ENCODE measurements around the gene R3HDM2. TPM values are rescaled to one million over a fixed set of nuclear protein-coding genes. Genes with fewer than 3 reads are reported as not detected.
A peak's percentile ranks its signal among the peaks of the same experiment; 100 is the strongest.
"Not testable (repeated sequence)": the region's sequence is repeated elsewhere in the genome, so short reads cannot be mapped to it uniquely, and the experiment has no call there.

Gene R3HDM2
- polyA plus RNA-seq, 6 donors from 2014 or later, result 2.9 to 20.4 (median 10.2) TPM

GRCh38 chr12:57296291-57296690, 134.6 kb downstream of the R3HDM2 start:
- no peaks in the 10 kb centered on the region for H3K9me3 Mint-ChIP-seq
- peaks cover 0 to 7% (median 5%) of the 10 kb centered on the region in 3 donors for H3K4me1 Mint-ChIP-seq
- no peak for DNase-seq
- ATAC-seq (ENCODE audit: low read depth in 2 of 2), result no peak
- peaks cover 32 to 56% of the 10 kb centered on the region in 2 donors for H3K36me3 Mint-ChIP-seq
- H3K4me3 Mint-ChIP-seq, result no peak overlapping the region
- peak overlapping the region in 1 of 6 donors; percentile 45 for H3K27ac Mint-ChIP-seq
- no peaks in the 10 kb centered on the region for H3K27me3 Mint-ChIP-seq

DNA sequence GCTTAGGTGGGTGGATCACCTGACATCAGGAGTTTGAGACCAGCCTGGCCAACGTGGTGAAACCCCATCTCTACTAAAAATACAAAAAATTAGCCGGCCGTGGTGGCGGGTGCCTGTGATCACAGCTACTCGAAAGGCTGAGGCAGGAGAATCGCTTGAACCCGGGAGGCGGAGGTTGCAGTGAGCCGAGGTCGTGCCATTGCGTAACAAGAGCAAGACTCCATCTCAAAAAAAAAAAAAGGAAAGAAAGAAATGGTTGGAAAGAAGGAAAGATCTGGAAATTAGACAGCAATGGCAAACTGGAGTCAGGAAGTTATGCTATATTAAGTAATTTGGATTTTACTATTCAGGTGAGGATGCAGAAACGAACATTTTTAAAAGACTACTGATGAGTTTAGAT, 148.8 kb downstream of the R3HDM2 start:
- H3K9me3 Mint-ChIP-seq; H3K4me3 Mint-ChIP-seq; DNase-seq; ATAC-seq (ENCODE audit: low read depth in 2 of 2); H3K27me3 Mint-ChIP-seq: not testable (repeated sequence)
- Mint-ChIP-seq H3K36me3 (peaks cover 14 to 51% of the 10 kb centered on the region in 2 donors), H3K4me1 (peaks cover 19 to 40% (median 23%) of the 10 kb centered on the region in 3 donors), H3K27ac (peak overlapping the region in 2 of 6 donors; percentile 34 to 67)

DNA sequence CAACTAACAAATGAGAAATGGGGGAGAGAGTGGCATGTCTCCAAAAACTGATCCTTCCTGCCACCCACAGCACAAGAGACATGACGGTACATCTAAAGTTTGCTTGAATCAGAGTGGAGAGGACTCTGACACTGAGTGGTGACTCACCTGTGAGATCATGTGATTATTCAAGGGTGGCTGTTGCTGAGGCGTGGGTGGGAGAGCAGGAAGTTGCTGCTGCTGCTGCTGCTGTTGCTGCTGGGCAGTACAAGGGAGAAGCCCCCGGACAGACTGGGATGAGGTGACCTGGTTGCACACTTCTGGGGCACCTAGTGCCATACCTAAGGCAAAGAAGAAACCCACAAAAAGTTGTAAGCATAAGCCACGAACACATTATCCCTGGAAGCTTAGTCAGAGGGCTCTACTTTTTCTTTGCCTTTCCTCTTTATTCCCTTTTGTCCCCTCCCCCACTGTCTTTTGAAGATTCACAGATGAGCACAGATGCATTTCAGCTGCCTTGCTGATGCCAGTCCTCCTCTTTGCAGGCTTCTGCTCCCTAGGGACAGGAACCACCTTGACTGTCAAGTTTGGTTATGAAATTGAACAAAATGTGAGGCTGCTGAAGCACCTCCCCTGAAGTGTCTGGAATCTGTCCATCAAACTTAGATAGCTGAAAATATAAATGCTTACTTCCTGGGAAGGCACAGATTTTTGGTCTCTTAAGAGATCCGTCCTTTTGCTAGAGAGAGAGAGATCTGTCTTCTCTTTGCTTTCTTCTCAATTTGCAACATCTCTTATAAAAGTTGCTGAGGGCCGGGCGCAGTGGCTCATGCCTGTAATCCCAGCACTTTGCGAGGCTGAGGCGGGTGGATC, 150.4 kb downstream of the R3HDM2 start:
- peak; percentile 98 to 99 for ATAC-seq (ENCODE audit: low read depth in 2 of 2)
- Mint-ChIP-seq H3K27ac (peak overlapping the region; percentile 85 to 95 (median 92)), H3K4me3 (peak overlapping the region in 5 of 8 donors; percentile 33 to 66 (median 59))

DNA sequence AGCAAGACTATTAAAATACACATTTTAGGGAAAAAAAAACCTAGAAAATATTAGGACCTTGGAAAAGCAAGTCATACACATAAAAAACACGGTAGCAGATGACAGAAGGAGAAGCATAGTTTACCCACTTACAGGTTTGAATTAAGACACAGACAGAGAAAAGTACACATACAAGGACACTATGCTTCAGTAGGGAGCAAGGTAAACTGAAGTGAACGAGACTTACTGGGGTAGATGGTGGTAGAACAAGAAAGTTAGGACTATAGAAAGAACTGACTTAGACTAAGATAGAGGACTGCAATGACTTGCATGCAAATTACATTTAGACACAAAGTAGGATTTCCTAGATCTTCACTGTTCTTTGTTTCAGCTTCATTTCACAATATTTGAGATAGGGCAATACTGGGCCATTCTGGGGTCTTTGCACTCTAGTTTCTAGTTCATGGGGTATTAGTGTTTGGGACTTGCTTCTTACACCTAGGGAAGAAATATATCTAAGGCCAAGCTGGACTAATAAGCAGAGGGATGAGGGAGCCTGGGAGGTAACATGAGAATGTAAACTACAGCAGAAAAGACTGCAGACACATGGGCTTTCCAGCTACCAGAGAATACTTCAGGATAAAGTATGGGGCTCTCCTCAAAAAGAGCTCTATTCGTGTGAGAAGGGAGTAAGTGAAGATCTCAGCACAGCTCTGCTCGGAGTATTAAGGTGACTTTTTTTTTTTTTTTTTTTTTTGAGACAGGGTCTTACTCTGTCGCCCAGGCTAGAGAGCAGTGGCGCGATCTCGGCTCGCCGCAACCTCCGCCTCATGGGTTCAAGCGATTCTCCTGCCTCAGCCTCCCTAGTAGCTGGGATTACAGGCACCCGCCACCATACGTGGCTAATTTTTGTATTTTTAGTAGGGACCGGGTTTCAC, 152.1 kb downstream of the R3HDM2 start:
- H3K4me1 Mint-ChIP-seq, result peaks cover 18 to 33% (median 19%) of the 10 kb centered on the region in 3 donors
- DNase-seq, result no peak
- ATAC-seq (ENCODE audit: low read depth in 2 of 2), result no peak
- no peaks in the 10 kb centered on the region for H3K27me3 Mint-ChIP-seq
- H3K27ac Mint-ChIP-seq, result peak overlapping the region; percentile 26 to 95 (median 62)
- H3K36me3 Mint-ChIP-seq, result peaks cover 20 to 36% of the 10 kb centered on the region in 2 donors
- H3K4me3 Mint-ChIP-seq, result peak overlapping the region in 1 of 8 donors; percentile 7
- no peaks in the 10 kb centered on the region for H3K9me3 Mint-ChIP-seq

More for the DNA sequence above, 150.4 kb downstream of the R3HDM2 start:
- peaks cover 14 to 42% of the 10 kb centered on the region in 2 donors for H3K36me3 Mint-ChIP-seq
- no peaks in the 10 kb centered on the region for H3K9me3 Mint-ChIP-seq
- peak; percentile 59 for DNase-seq
- H3K4me1 Mint-ChIP-seq, result peaks cover 15 to 35% (median 19%) of the 10 kb centered on the region in 3 donors
- no peaks in the 10 kb centered on the region for H3K27me3 Mint-ChIP-seq

DNA sequence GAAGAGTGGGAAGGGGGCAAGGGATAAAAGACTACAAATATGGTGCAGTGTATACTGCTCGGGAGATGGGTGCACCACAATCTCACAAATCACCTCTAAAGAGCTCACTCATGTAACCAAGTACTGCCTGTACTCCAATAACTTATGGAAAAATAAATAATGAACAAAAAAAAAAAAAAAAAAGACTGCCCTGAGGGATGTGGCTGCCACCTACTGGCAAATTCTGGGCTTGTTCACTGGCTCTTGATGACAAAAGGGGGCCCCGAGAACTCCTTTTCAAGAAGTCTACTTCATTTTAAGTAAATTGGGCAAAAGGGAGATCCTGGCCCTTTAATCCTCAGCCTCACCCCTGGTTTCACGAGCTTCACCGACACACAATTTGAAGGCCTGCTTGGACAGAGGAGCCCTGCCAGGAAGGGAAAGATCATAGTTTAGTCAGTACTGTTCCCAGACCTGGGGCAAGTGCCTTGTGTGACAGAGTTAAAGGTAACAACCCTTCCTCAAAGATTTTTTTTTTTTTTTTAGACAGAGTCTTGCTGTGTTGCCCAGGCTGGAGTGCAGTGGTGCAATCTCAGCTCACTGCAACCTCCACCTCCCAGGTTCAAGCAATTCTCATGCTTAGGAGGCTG, 153.8 kb downstream of the R3HDM2 start:
- DNase-seq (no peak), ATAC-seq (ENCODE audit: low read depth in 2 of 2) (no peak)
- no peaks in the 10 kb centered on the region for H3K9me3 Mint-ChIP-seq
- H3K27me3 Mint-ChIP-seq, result no peaks in the 10 kb centered on the region
- H3K4me3 Mint-ChIP-seq, result no peak overlapping the region
- H3K4me1 Mint-ChIP-seq, result peaks cover 18 to 27% (median 19%) of the 10 kb centered on the region in 3 donors
- peaks cover 20 to 32% of the 10 kb centered on the region in 2 donors for H3K36me3 Mint-ChIP-seq
- peak overlapping the region in 3 of 6 donors; percentile 55 to 91 (median 70) for H3K27ac Mint-ChIP-seq

DNA sequence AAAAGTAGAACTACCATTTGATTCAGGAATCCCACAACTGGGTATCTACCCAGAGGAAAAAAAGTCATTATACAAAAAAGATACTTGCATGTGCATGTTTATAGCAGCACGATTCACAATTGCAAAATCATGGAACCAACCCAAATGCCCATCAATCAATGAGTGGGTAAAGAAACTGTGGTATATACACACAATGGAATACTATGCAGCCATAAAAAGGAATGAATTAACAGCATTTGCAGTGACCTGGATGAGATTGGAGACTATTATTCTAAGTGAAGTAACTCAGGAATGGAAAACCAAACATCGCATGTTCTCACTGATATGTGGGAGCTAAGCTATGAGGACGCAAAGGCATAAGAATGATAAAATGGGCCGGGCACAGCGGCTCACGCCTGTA, 154.6 kb downstream of the R3HDM2 start:
- Mint-ChIP-seq H3K27ac (peak overlapping the region in 1 of 6 donors; percentile 38), H3K36me3 (peaks cover 24 to 31% of the 10 kb centered on the region in 2 donors), H3K4me1 (peaks cover 15 to 24% (median 18%) of the 10 kb centered on the region in 3 donors)
- H3K9me3 Mint-ChIP-seq; H3K27me3 Mint-ChIP-seq; DNase-seq; ATAC-seq (ENCODE audit: low read depth in 2 of 2); H3K4me3 Mint-ChIP-seq: not testable (repeated sequence)

- ATAC-seq (ENCODE audit: low read depth in 2 of 2) (no peak), DNase-seq (no peak)
- H3K27me3 Mint-ChIP-seq, result no peaks in the 10 kb centered on the region
- H3K9me3 Mint-ChIP-seq, result no peaks in the 10 kb centered on the region
- no peak overlapping the region for H3K27ac Mint-ChIP-seq
- H3K36me3 Mint-ChIP-seq, result peaks cover 25 to 43% of the 10 kb centered on the region in 2 donors
- no peak overlapping the region for H3K4me3 Mint-ChIP-seq
- H3K4me1 Mint-ChIP-seq, result peaks cover 0 to 5% (median 3%) of the 10 kb centered on the region in 3 donors
Measured at GRCh38 chr12:57273516-57273915, 157.3 kb downstream of the R3HDM2 start.

DNA sequence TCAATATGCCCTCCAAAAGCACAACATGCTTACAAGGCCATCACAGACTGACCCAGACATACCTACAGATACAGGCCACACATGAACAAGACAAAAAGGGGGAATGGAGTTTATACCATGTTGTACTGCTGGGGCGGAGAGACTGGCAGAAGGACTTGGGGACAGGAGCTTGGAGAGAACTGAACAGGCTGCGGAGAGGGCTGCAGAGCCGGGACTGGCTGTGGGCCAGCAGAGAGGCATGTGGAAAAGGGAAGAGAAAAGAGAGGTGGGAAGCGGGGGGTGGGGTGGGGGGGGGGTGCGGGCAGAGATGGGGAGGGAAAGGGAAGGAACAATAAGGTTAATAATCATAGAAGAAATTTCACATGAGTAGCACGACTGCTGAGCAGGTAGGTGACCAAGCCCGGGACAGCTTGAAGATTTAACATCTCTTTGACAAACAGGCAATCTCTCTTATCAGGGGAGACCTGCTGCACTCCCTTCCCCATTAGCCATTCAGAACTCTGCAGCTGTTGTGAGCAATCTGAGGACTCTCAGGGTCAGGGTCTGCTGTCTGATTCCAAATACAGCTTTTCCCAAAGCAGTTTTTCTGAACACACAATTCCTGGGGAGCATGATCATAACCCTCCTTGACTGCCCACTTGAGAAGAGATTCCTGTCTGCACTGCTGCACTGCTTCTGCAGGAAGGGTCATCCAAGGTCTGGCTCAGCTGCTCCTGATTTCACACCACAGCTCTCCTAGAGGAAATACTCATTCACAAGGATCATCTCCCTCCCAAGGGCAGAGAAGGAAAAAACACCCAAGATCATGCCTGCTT, 158.3 kb downstream of the R3HDM2 start:
- peaks cover 16 to 38% of the 10 kb centered on the region in 2 donors for H3K36me3 Mint-ChIP-seq
- H3K4me1 Mint-ChIP-seq, result peaks cover 0 to 5% (median 0%) of the 10 kb centered on the region in 3 donors
- H3K27ac Mint-ChIP-seq, result no peak overlapping the region

GRCh38 chr12:57270966-57271470, 159.8 kb downstream of the R3HDM2 start:
- Mint-ChIP-seq H3K27ac (peak overlapping the region in 4 of 6 donors; percentile 35 to 79 (median 50)), H3K4me3 (no peak overlapping the region), H3K4me1 (peaks cover 0 to 5% (median 0%) of the 10 kb centered on the region in 3 donors), H3K36me3 (peaks cover 20 to 44% of the 10 kb centered on the region in 2 donors), H3K27me3 (no peaks in the 10 kb centered on the region), H3K9me3 (no peaks in the 10 kb centered on the region)
- DNase-seq (no peak), ATAC-seq (ENCODE audit: low read depth in 2 of 2) (no peak)

More for the DNA sequence above, 158.3 kb downstream of the R3HDM2 start:
- Mint-ChIP-seq H3K27me3 (no peaks in the 10 kb centered on the region), H3K9me3 (no peaks in the 10 kb centered on the region), H3K4me3 (no peak overlapping the region)
- DNase-seq (no peak), ATAC-seq (ENCODE audit: low read depth in 2 of 2) (no peak)

- no peak overlapping the region for H3K4me3 Mint-ChIP-seq
- no peaks in the 10 kb centered on the region for H3K27me3 Mint-ChIP-seq
- peak overlapping the region in 2 of 6 donors; percentile 28 to 43 for H3K27ac Mint-ChIP-seq
- DNase-seq, result no peak
- no peak for ATAC-seq (ENCODE audit: low read depth in 2 of 2)
- peaks cover 23 to 44% of the 10 kb centered on the region in 2 donors for H3K36me3 Mint-ChIP-seq
- H3K9me3 Mint-ChIP-seq, result no peaks in the 10 kb centered on the region
- peaks cover 4 to 6% (median 6%) of the 10 kb centered on the region in 3 donors for H3K4me1 Mint-ChIP-seq
Measured at GRCh38 chr12:57268264-57268663, 162.6 kb downstream of the R3HDM2 start.

- Mint-ChIP-seq H3K4me3 (no peak overlapping the region), H3K4me1 (peaks cover 4 to 6% (median 6%) of the 10 kb centered on the region in 3 donors), H3K36me3 (peaks cover 23 to 35% of the 10 kb centered on the region in 2 donors), H3K27ac (peak overlapping the region in 4 of 6 donors; percentile 10 to 89 (median 18)), H3K9me3 (no peaks in the 10 kb centered on the region), H3K27me3 (no peaks in the 10 kb centered on the region)
- DNase-seq (no peak), ATAC-seq (ENCODE audit: low read depth in 2 of 2) (no peak)
Measured at GRCh38 chr12:57266681-57267080, 164.2 kb downstream of the R3HDM2 start.

- ATAC-seq (ENCODE audit: low read depth in 2 of 2), result no peak
- H3K4me3 Mint-ChIP-seq, result no peak overlapping the region
- no peaks in the 10 kb centered on the region for H3K27me3 Mint-ChIP-seq
- peak overlapping the region in 1 of 6 donors; percentile 68 for H3K27ac Mint-ChIP-seq
- no peak for DNase-seq
- H3K4me1 Mint-ChIP-seq, result peaks cover 4 to 6% (median 6%) of the 10 kb centered on the region in 3 donors
- H3K9me3 Mint-ChIP-seq, result no peaks in the 10 kb centered on the region
- H3K36me3 Mint-ChIP-seq, result peaks cover 9 to 16% of the 10 kb centered on the region in 2 donors
Measured at GRCh38 chr12:57263096-57263495, 167.7 kb downstream of the R3HDM2 start.
